KBM-7 (cell line): ENCODE results near the gene WWP2.
"Not testable (repeated sequence)": the region's sequence is repeated elsewhere in the genome, so short reads cannot be mapped to it uniquely, and the experiment has no call there.

Experiments
- DNase-seq: peaks from one replicate; pipeline ENCODE4 v3.0.0-alpha.2; 2015
- in situ Hi-C: fragments of 300-500 bp; cut with MboI; formaldehyde crosslinking; loops from 2 replicates; pipeline ENCODE4 v1.14.3; 2020; ENCODE audit warnings: low sequenced_read_pairs, low pct_unique_long_range_greater_than_20kb, mixed read lengths

Gene WWP2

DNA sequence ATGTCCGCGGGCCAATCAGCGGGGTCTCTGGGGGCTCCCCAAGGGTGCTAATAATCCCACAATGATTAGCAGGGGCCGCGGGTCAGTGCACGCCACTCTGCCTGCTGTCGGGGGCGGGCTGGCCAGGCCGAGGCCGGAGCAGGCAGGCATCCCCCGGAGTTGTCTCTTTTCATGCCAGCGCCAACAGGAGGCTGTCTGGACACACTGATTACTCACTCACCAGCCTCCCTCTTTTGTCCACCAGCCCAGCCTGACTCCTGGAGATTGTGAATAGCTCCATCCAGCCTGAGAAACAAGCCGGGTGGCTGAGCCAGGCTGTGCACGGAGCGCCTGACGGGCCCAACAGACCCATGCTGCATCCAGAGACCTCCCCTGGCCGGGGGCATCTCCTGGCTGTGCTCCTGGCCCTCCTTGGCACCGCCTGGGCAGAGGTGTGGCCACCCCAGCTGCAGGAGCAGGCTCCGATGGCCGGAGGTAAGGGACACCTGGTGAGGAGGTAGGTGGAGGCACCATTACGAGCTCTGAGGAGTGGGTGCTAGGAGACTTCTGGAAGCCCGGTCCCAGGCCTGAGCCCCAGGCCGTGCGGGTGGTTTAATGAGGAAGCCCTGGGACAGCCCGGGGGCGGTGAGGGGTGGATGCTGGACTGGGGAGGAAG is 189.0 kb downstream of the WWP2 start, which contains the start of gene CLEC18A:
Gene CLEC18A (plus strand): TSS at position 318 of the 655 bp plus-strand sequence. CDS start 33 bp downstream, at position 351.
- DNase-seq, in situ Hi-C loops: not testable (repeated sequence)

DNA sequence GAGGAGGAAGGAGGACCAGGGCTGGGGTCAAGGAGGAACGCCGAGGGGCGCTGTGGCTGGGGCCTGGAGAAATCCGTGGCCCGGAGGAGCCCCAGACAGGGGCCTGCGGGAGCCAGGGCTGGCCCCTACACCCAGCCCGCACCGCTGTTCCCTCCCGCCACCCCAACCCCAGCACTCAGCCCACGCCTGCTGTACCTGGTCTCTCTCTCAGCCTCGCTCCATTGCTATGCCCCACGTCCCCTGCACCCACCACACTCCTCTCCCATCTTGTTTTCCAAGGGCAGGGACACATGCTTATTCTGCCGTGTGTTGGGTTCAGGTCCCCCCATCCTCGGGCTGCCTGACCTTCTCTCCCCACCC is 189.5 kb downstream of the WWP2 start:
- in situ Hi-C loops, DNase-seq: not testable (repeated sequence)

DNA sequence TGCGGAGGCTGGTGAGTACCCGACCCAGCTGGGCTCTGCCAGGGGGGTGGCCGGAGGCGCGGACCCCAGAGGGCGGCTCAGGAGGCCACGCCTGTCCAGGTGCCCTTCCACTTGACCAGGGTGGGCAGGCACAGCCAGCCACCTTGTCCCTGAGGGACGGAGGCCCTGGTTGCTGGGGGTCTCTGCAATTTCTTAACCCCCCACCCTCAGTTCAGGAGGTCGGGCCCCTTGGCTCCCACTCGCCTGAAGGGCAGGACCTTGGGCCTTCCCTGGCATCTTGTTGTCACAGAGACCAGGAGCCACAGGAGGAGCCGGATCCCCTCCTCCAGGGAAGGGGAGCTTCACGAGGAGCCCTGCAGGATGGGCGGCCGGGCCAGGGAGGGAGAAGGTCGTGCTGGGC is 190.0 kb downstream of the WWP2 start:
- in situ Hi-C loops, DNase-seq: not testable (repeated sequence)

DNA sequence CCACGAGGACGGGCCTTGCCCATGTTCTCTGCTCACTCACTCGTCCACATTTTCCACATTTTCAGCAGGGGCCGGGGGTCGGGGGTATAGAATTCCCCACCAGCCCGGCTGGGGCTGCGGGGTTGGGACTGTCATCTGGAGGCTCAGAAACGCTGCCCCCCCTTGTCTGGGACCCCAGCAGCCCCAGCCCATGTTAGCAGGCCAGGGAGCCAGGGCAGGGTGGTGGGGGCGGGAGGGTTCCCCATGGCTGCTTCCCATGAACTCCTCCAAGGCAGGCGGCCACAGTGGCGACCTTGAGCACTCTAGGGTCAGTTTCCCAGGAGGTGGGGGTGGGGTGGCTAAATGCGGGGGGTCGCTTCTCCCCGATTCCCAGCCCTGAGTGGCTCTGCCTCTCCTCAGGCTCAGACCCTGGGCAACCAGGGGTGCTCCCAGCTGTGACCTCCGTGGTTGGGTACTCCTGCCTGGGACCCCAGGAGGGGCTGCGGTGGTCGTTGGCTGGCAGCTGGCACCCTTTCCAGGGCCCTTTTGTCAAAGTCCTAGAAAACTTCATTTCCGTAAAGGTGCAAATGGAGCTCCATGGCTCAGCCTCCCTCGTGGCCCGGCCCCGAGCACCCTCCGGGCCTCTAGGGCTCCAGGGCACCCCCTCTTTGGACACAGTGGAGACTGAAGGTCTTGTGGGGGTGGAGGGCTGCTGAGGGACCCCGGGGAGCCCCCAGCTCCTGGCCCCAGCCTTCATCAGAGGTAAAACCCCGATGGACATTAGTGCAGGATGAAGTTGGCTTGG is 190.6 kb downstream of the WWP2 start:
- in situ Hi-C loops = not testable (repeated sequence)

DNA sequence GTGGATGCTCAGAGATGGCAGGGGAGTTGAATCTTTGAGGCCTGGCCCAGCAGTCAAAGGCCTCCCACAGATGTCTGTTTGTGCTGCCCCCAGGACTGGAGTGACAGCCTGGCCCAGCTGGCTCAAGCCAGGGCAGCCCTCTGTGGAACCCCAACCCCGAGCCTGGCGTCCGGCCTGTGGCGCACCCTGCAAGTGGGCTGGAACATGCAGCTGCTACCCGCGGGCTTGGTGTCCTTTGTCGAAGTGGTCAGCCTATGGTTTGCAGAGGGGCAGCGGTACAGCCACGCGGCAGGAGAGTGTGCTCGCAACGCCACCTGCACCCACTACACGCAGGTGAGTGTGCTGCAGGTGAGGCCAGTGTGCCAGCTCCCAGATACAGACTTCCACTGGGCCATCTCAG is 192.1 kb downstream of the WWP2 start:
- in situ Hi-C loops, DNase-seq: not testable (repeated sequence)

More for the DNA sequence above, 190.6 kb downstream of the WWP2 start:
- DNase-seq = not testable (repeated sequence)

DNA sequence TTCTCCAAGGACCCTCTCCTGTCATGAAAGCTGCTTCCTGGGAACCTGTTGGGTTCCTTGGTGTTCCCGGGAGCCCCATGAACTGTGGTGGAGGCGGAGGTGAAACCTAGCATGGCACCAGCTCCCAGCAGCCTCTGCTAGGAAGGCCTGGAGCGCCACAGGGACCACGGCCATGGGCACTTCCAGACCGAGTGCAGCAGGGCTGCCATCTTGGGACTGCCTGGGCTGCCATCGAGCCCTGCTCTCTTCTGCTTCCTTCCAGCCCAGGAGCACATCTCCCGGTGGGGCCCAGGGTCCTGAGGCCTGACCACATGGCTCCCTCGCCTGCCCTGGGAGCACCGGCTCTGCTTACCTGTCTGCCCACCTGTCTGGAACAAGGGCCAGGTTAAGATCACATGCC is 201.2 kb downstream of the WWP2 start:
- DNase-seq, in situ Hi-C loops: not testable (repeated sequence)

DNA sequence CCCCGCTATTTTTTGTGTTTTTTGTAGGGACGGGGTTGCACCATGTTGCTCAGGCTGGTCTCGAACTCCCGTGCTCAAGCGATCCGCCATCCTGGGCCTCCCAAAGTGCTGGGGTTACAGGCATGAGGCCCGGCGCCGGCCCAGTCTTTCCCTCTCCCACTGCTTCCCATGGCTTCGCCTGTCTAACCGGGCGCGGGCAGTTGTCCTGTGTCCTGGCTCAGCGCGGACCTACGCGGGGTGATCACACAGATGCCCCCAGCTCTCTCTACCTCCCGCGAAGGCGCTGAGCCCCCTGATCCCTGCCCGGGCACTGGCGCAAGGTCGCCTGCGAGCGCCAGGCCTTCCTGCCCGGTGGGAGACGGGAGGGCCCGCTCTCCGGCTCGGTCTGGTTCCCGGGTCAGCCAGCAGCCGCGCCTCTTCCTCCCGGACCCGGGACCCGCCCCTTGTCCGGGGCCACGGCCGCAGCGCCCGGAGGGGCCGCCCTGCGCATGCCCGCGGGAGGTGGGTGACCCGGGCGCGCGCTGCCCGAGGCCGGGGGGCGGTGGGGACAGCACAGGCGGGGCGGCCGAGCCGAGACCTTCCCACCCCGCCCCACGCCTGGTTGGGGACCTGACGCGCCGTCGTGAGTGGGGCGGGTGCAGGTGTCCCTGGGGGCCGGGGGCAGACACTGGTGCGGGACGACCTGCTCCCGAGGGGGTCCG is 203.0 kb downstream of the WWP2 start:
- DNase-seq, in situ Hi-C loops: not testable (repeated sequence)

DNA sequence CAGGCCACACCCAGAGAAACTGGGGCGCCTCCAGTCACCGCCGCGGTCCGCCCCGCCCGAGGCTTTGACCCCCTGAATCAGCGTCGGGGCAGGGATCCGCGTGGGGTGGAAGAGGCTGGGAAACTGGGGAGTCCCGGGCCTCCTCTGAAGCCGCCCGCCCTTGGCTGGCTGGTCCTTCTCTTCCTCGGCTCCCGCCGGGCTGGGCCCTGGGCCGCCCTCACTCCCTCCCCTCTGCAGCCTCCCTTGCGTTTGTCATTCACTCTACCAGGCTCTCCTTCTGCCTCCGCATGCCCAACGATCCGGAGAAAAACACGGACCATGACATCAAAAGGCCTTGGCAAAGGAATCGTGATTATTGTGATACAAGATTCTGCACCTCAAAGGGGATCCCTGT is 203.5 kb downstream of the WWP2 start:
- in situ Hi-C loops, DNase-seq: not testable (repeated sequence)

DNA sequence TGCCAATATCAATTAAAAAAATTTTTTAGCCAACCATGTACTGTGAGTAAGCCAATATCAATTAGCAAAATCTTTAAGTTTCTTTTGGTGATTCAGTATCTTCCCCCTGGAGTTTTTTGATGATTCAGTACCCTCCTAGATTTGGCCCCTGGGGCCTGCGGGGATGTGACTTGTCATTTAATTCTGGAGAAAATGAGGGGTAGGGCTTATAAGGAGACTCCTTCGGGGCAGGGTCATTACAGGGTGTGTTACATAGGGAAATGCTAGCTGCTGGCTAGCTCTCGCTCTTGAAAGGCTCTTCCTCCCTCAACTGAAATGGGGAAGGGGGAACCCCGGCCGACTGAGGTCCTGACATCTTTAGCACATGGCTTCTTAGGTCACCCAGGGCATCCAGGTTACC is 205.6 kb downstream of the WWP2 start:
- in situ Hi-C loops, DNase-seq: not testable (repeated sequence)

DNA sequence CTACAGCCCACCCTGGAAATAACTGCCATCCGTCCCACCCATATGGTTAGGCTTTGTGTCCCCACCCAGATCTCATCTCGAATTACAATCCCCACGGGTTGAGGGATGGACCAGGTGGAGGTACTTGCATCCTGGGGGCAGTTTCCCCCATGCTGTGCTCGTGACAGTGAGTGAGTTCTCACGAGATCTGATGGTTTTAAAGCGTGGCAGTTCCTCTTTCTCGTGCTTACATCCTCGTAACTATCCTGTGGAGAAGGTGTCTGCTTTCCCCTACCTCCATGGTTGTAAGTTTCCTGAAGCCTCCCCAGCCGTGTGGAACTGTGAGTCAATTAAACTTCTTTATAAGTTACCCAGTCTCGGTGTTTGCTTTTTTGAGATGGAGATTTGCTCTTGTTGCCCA is 206.0 kb downstream of the WWP2 start:
- DNase-seq, in situ Hi-C loops: not testable (repeated sequence)

DNA sequence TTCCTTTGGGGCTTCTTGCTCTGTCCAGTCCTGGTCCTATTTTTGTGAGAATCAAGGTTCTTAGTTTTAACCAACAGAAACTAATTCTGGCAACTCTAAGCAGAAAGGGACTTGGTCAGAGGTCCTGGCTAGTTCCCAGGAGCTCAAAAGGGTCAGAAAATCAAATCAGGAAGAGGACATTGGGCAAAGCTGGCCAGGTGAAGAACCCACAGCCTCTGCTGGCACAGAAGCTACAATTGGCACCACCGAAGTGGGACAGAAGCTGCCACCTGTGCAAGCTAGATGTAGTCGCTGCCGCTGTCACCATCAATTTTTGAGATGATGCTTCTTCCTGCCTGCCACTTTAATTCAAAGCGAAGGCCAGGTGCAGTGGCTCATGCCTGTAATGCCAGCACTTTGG is 207.5 kb downstream of the WWP2 start:
- DNase-seq, in situ Hi-C loops: not testable (repeated sequence)

DNA sequence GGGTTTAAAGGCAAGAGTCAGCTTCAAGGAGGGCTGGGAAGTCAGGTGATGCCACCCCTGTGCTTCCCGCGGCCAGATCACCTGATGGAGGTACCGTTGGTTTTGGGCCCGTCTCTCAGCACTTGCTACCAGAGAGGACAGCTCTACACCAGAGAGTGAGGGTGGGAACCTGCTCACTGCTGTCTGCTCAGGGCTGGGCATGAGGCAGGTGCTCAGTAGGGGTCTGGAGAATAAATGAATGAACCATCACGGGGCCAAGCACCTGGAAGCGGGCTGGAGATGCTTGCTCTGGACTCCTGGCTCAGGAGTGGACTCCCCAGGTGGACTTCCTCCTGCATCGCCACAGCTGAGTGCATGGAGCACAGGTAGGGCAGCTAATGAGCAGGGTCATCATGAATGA is 210.0 kb downstream of the WWP2 start:
- in situ Hi-C loops, DNase-seq: not testable (repeated sequence)

DNA sequence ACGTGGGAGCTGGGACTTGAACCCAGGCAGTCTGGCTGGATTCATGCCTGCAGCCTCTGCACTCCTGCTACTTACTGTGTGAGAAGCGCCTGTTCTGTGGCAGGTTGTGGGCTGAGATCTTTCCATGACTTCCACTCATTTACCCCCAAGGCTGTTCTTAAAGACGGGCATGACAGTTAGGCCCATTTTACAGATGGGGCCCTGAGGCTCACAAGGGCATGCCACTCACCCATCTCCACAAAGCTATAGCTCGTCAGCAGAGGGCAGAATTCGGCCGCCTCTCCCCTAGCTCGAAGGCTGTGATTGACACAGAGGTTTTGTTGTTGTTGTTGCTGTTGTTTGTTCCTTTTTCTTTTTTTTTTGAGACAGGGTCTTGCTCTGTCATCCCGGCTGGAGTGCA is 210.8 kb downstream of the WWP2 start:
- in situ Hi-C loops, DNase-seq: not testable (repeated sequence)

DNA sequence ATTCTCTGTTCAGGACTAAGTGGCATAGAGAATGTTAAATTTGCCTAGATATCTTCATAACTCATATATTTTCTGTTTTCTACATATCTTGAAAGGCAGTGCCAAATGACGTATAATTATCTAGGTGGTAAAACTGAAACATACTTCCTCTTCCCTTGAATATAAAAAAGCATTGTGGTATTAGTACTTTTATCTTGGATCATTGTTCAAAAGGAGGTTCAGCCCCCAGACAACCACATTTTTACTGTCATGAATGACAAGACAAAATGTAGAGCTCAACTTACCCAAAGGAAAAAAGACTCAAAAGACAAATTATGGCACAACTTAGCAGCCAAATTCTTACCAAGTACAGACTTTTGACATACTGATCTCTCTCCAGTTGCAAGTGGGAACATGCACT is 223.1 kb downstream of the WWP2 start:
- peak; percentile 2 for DNase-seq
- in situ Hi-C loops = not testable (repeated sequence)
